Astrocyte (in vitro differentiated cells and primary cell): ENCODE data around the gene ELOVL7. TPM values are rescaled to one million over a fixed set of nuclear protein-coding genes. Genes with fewer than 3 reads are reported as not detected.

Experiments used
- DNase-seq: peaks from one replicate; pipeline ENCODE4 v3.0.0-alpha.2; 2010; ENCODE audit warnings: low read depth
- FAIRE-seq: peaks from 2 replicates; lab custom pipeline; 2011; peaks lifted over from hg19 to GRCh38; lab: Jason Lieb, UNC
- H2AFZ ChIP-seq: 2 replicates; pipeline ENCODE4 v1.6.0; 2012; ENCODE audit warnings: low read depth, low read length, inconsistent platforms
- H3K27ac ChIP-seq: 2 replicates; pipeline ENCODE4 v1.5.1; 2011; ENCODE audit warnings: low read depth, low read length, inconsistent platforms
- H3K27me3 ChIP-seq: 2 replicates; pipeline ENCODE4 v1.6.0; 2011; ENCODE audit warnings: low read length, inconsistent platforms; ENCODE audit not compliant: insufficient read depth
- H3K36me3 ChIP-seq: 2 replicates; pipeline ENCODE4 v1.5.1; 2011; ENCODE audit warnings: low read length, inconsistent platforms; ENCODE audit not compliant: insufficient read depth
- H3K4me1 ChIP-seq: 2 replicates; pipeline ENCODE4 v1.5.1; 2011; ENCODE audit warnings: low read length, inconsistent platforms; ENCODE audit not compliant: insufficient read depth
- H3K4me2 ChIP-seq: 2 replicates; pipeline ENCODE4 v1.6.0; 2012; ENCODE audit warnings: low read length, inconsistent platforms
- H3K4me3 ChIP-seq: 2 replicates; pipeline ENCODE4 v1.5.1; 2011; ENCODE audit warnings: low read depth, mild to moderate bottlenecking, low read length, inconsistent platforms; ENCODE audit not compliant: insufficient read depth
- H3K79me2 ChIP-seq: 2 replicates; pipeline ENCODE4 v1.6.0; 2012; ENCODE audit warnings: mild to moderate bottlenecking, low read length, inconsistent platforms; ENCODE audit not compliant: insufficient read depth
- H3K9ac ChIP-seq: 2 replicates; pipeline ENCODE4 v1.6.0; 2012; ENCODE audit warnings: mild to moderate bottlenecking, low read length, inconsistent platforms
- H3K9me3 ChIP-seq: 2 replicates; pipeline ENCODE4 v1.5.1; 2012; ENCODE audit warnings: low read depth, mild to moderate bottlenecking, low read length, inconsistent platforms; ENCODE audit not compliant: insufficient read depth
- H4K20me1 ChIP-seq: 2 replicates; pipeline ENCODE4 v1.6.0; 2012; ENCODE audit warnings: low read length, inconsistent platforms; ENCODE audit not compliant: insufficient read depth
- H3K27ac Mint-ChIP-seq: one replicate; pipeline ENCODE4 v1.8.0; 2021; ENCODE audit warnings: mild to moderate bottlenecking, mixed read lengths; ENCODE audit not compliant: unreplicated experiment
- H3K27me3 Mint-ChIP-seq: one replicate; pipeline ENCODE4 v1.8.0; 2021; ENCODE audit warnings: low read depth, mixed read lengths; ENCODE audit not compliant: unreplicated experiment
- H3K36me3 Mint-ChIP-seq: one replicate; pipeline ENCODE4 v1.8.0; 2021; ENCODE audit warnings: low read depth, mixed read lengths; ENCODE audit not compliant: unreplicated experiment
- H3K4me1 Mint-ChIP-seq: one replicate; pipeline ENCODE4 v1.8.0; 2021; ENCODE audit warnings: low read depth, mixed read lengths; ENCODE audit not compliant: unreplicated experiment
- H3K4me3 Mint-ChIP-seq: one replicate; pipeline ENCODE4 v1.8.0; 2021; ENCODE audit warnings: mild to moderate bottlenecking, moderate library complexity, mixed read lengths; ENCODE audit not compliant: unreplicated experiment
- H3K9me3 Mint-ChIP-seq: one replicate; pipeline ENCODE4 v1.8.0; 2021; ENCODE audit warnings: mild to moderate bottlenecking, mixed read lengths; ENCODE audit not compliant: unreplicated experiment
- EZH2 ChIP-seq: IDR thresholded peaks from 2 replicates; pipeline ENCODE4 v1.6.1; 2012; ENCODE audit warnings: mild to moderate bottlenecking, low read length, inconsistent platforms; ENCODE audit not compliant: insufficient read depth
- total RNA-seq: library from RNA; stranded (reverse); gene quantifications from 2 replicates; pipeline ENCODE4 v1.2.1, GENCODE V29; 2021
- TF ChIP-seq, protein P1 (sequence below): IDR thresholded peaks from 2 replicates; pipeline ENCODE4 v1.5.1; 2011; ENCODE audit warnings: low read depth, mild to moderate bottlenecking, inconsistent platforms, low read length, moderate library complexity; ENCODE audit not compliant: insufficient read depth

The ELOVL7 gene
- total RNA-seq, 1 donor from 2014 or later = 1.0 TPM

DNA sequence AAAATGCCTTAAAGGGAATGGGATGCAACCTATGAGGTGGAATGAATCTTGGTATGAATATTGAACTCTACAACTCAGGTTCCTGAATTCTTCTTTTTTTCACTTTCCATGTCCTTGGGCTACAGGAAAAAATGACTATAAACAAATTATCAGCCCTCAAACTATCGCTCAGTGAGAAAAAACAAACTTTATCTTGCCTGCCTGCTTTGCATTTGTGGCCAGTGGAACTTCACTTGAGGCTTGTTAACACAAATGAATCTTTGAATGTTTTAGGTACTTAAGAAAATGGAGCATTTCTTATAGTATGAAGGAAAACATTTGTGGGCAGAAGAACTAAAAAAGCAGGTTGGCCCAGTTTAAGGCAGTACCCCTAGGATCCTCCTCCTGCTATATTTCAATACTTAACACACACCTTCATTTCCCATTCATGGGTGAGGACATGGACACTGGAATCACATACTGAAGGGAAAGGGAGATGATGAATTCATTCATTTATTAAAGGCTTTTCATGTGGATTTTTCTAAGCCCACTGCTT is 34.1 kb downstream of the ELOVL7 start:
- H3K4me3 Mint-ChIP-seq = no peak overlapping the region
- TF ChIP-seq, protein P1, sequence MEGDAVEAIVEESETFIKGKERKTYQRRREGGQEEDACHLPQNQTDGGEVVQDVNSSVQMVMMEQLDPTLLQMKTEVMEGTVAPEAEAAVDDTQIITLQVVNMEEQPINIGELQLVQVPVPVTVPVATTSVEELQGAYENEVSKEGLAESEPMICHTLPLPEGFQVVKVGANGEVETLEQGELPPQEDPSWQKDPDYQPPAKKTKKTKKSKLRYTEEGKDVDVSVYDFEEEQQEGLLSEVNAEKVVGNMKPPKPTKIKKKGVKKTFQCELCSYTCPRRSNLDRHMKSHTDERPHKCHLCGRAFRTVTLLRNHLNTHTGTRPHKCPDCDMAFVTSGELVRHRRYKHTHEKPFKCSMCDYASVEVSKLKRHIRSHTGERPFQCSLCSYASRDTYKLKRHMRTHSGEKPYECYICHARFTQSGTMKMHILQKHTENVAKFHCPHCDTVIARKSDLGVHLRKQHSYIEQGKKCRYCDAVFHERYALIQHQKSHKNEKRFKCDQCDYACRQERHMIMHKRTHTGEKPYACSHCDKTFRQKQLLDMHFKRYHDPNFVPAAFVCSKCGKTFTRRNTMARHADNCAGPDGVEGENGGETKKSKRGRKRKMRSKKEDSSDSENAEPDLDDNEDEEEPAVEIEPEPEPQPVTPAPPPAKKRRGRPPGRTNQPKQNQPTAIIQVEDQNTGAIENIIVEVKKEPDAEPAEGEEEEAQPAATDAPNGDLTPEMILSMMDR = no peak
- TF ChIP-seq EZH2 = no peak
- H3K9ac ChIP-seq = no peak overlapping the region
- H3K4me3 ChIP-seq = no peak overlapping the region
- H3K36me3 ChIP-seq = no peaks in the 10 kb centered on the region
- no peak for DNase-seq
- no peak overlapping the region for H3K4me2 ChIP-seq
- H3K27me3 ChIP-seq = no peaks in the 10 kb centered on the region
- no peaks in the 10 kb centered on the region for H3K36me3 Mint-ChIP-seq
- H3K9me3 ChIP-seq = no peaks in the 10 kb centered on the region
- no peaks in the 10 kb centered on the region for H3K4me1 ChIP-seq
- no peaks in the 10 kb centered on the region for H3K27me3 Mint-ChIP-seq
- no peaks in the 10 kb centered on the region for H3K9me3 Mint-ChIP-seq
- no peak overlapping the region for H2AFZ ChIP-seq
- H3K4me1 Mint-ChIP-seq = peaks cover 21% of the 10 kb centered on the region
- no peak overlapping the region for H3K27ac Mint-ChIP-seq
- no peak overlapping the region for H3K27ac ChIP-seq
- no peaks in the 10 kb centered on the region for H3K79me2 ChIP-seq
- FAIRE-seq = no peak
- H4K20me1 ChIP-seq = no peaks in the 10 kb centered on the region

DNA sequence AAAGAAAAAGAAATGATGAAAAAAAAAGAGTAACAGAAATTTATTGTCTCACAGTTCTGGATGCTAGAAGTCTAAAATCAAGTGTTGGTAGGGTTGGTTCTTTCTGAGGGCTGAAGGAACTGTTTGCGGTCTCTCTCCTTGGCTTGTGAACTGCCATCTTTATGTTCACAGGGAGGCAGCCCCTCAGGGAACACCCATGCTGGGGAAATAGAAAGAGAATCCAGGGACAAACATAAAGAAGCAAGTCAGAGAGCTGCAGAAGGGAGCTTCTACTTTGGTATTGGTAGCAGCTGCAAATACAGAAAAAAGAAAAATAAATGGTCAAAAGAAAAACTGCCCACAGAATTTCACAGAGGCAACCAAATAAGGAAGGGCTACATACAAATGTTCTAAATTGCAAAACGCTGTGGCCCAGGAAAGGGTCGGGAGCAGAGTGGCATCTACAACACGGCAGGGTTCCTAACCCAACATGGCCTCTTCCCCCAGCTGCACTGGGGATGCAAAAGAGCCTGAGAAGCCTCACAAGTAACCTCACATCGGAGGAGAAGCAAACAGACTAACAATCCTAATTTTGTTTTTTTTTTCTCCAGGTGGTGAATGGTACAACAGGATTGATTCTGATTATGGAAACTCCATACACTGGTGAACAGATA is 37.4 kb downstream of the ELOVL7 start:
- no peak overlapping the region for H2AFZ ChIP-seq
- TF ChIP-seq, protein P1 = no peak
- no peak for TF ChIP-seq EZH2
- Mint-ChIP-seq H3K36me3 (no peaks in the 10 kb centered on the region), H3K27ac (no peak overlapping the region), H3K4me3 (no peak overlapping the region), H3K4me1 (peaks cover 19% of the 10 kb centered on the region), H3K9me3 (no peaks in the 10 kb centered on the region), H3K27me3 (no peaks in the 10 kb centered on the region)
- no peak overlapping the region for H3K27ac ChIP-seq
- H3K9me3 ChIP-seq = no peaks in the 10 kb centered on the region
- H3K79me2 ChIP-seq = no peaks in the 10 kb centered on the region
- no peak overlapping the region for H3K4me2 ChIP-seq
- H3K4me3 ChIP-seq = no peak overlapping the region
- no peaks in the 10 kb centered on the region for H3K4me1 ChIP-seq
- H4K20me1 ChIP-seq = no peaks in the 10 kb centered on the region
- H3K27me3 ChIP-seq = no peaks in the 10 kb centered on the region
- H3K36me3 ChIP-seq = no peaks in the 10 kb centered on the region
- FAIRE-seq = no peak
- no peak overlapping the region for H3K9ac ChIP-seq
- no peak for DNase-seq

- no peak overlapping the region for H3K4me3 ChIP-seq
- H3K9me3 ChIP-seq = no peaks in the 10 kb centered on the region
- Mint-ChIP-seq H3K4me1 (peaks cover 12% of the 10 kb centered on the region), H3K36me3 (no peaks in the 10 kb centered on the region), H3K27me3 (no peaks in the 10 kb centered on the region), H3K4me3 (no peak overlapping the region), H3K27ac (no peak overlapping the region), H3K9me3 (no peaks in the 10 kb centered on the region)
- no peaks in the 10 kb centered on the region for H4K20me1 ChIP-seq
- TF ChIP-seq, protein P1 = no peak
- no peak for TF ChIP-seq EZH2
- no peak overlapping the region for H3K4me2 ChIP-seq
- FAIRE-seq (no peak), DNase-seq (no peak)
- H3K4me1 ChIP-seq = no peaks in the 10 kb centered on the region
- H3K36me3 ChIP-seq = no peaks in the 10 kb centered on the region
- no peaks in the 10 kb centered on the region for H3K79me2 ChIP-seq
- no peak overlapping the region for H2AFZ ChIP-seq
- no peak overlapping the region for H3K27ac ChIP-seq
- H3K27me3 ChIP-seq = no peaks in the 10 kb centered on the region
- H3K9ac ChIP-seq = no peak overlapping the region
Observed at GRCh38 chr5:60805463-60805862, 38.6 kb downstream of the ELOVL7 start.
